ENCODE measurements around the gene CEP55.

The CEP55 gene

GRCh38 chr10:93496322-93497041, at the start of gene CEP55:
Gene CEP55 (plus strand): TSS chr10:93496612. CDS start chr10:93500052, 3,440 bp downstream.
- peak within 1 kb of the TSS; percentile 76 for H3K4me3 ChIP-seq
- no peaks in the 10 kb centered on the region for H3K27me3 ChIP-seq (ENCODE audit: low read depth)
- peaks cover 14% of the 10 kb centered on the region for H3K36me3 ChIP-seq (replicated peaks)
- peak; percentile 94 to 96 for DNase-seq (ENCODE audit: low spot score in 2 of 2)
- H3K9me3 ChIP-seq, result no peaks in the 10 kb centered on the region
- in situ Hi-C loops (cut with MboI; ENCODE audit: low sequenced_read_pairs), result loop anchor here (25.0 kb wide), 2 partner anchors 409 to 609 kb away; no protein-coding TSS in a partner anchor
- peaks cover 20% of the 10 kb centered on the region for H3K4me1 ChIP-seq

GRCh38 chr10:93447019-93447418, 49.4 kb upstream of the CEP55 start:
- H3K36me3 ChIP-seq (replicated peaks), result no peaks in the 10 kb centered on the region
- peaks cover 22% of the 10 kb centered on the region for H3K4me1 ChIP-seq
- no peaks in the 10 kb centered on the region for H3K27me3 ChIP-seq (ENCODE audit: low read depth)
- H3K9me3 ChIP-seq, result no peaks in the 10 kb centered on the region
- no peak overlapping the region for H3K4me3 ChIP-seq
- in situ Hi-C loops (cut with MboI; ENCODE audit: low sequenced_read_pairs), result no loop called here
- DNase-seq (ENCODE audit: low spot score in 2 of 2), result no peak

GRCh38 chr10:93447970-93448369, 48.4 kb upstream of the CEP55 start:
- in situ Hi-C loops (cut with MboI; ENCODE audit: low sequenced_read_pairs), result no loop called here
- Histone ChIP-seq H3K36me3 (replicated peaks) (no peaks in the 10 kb centered on the region), H3K4me1 (peaks cover 17% of the 10 kb centered on the region), H3K9me3 (no peaks in the 10 kb centered on the region), H3K4me3 (no peak overlapping the region), H3K27me3 (ENCODE audit: low read depth) (no peaks in the 10 kb centered on the region)
- no peak for DNase-seq (ENCODE audit: low spot score in 2 of 2)

GRCh38 chr10:93451244-93451947, 45.0 kb upstream of the CEP55 start:
- Histone ChIP-seq H3K9me3 (no peaks in the 10 kb centered on the region), H3K4me3 (no peak overlapping the region), H3K4me1 (peaks cover 8% of the 10 kb centered on the region), H3K27me3 (ENCODE audit: low read depth) (no peaks in the 10 kb centered on the region), H3K36me3 (replicated peaks) (no peaks in the 10 kb centered on the region)
- peak in 1 of 2 experiments; percentile 29 for DNase-seq (ENCODE audit: low spot score in 2 of 2)
- in situ Hi-C loops (cut with MboI; ENCODE audit: low sequenced_read_pairs), result no loop called here

- Histone ChIP-seq H3K4me3 (no peak overlapping the region), H3K36me3 (replicated peaks) (no peaks in the 10 kb centered on the region)
These were observed 44.3 kb upstream of the CEP55 start for GRCh38 chr10:93452143-93452542.

GRCh38 chr10:93454146-93454545, 42.3 kb upstream of the CEP55 start:
- H3K36me3 ChIP-seq (replicated peaks), result no peaks in the 10 kb centered on the region
- H3K4me1 ChIP-seq, result peaks cover 8% of the 10 kb centered on the region

More at GRCh38 chr10:93452143-93452542, 44.3 kb upstream of the CEP55 start:
- in situ Hi-C loops (cut with MboI; ENCODE audit: low sequenced_read_pairs), result no loop called here
- peaks cover 8% of the 10 kb centered on the region for H3K4me1 ChIP-seq
- no peak for DNase-seq (ENCODE audit: low spot score in 2 of 2)
- no peaks in the 10 kb centered on the region for H3K9me3 ChIP-seq
- no peaks in the 10 kb centered on the region for H3K27me3 ChIP-seq (ENCODE audit: low read depth)

GRCh38 chr10:93454736-93455135, 41.7 kb upstream of the CEP55 start:
- H3K9me3 ChIP-seq, result no peaks in the 10 kb centered on the region
- no peak for DNase-seq (ENCODE audit: low spot score in 2 of 2)
- peaks cover 8% of the 10 kb centered on the region for H3K4me1 ChIP-seq
- no peaks in the 10 kb centered on the region for H3K27me3 ChIP-seq (ENCODE audit: low read depth)
- H3K4me3 ChIP-seq, result no peak overlapping the region
- no peaks in the 10 kb centered on the region for H3K36me3 ChIP-seq (replicated peaks)
- in situ Hi-C loops (cut with MboI; ENCODE audit: low sequenced_read_pairs), result no loop called here

More at GRCh38 chr10:93454146-93454545, 42.3 kb upstream of the CEP55 start:
- no peaks in the 10 kb centered on the region for H3K9me3 ChIP-seq
- DNase-seq (ENCODE audit: low spot score in 2 of 2), result no peak
- H3K27me3 ChIP-seq (ENCODE audit: low read depth), result no peaks in the 10 kb centered on the region
- in situ Hi-C loops (cut with MboI; ENCODE audit: low sequenced_read_pairs), result no loop called here
- no peak overlapping the region for H3K4me3 ChIP-seq

GRCh38 chr10:93456480-93456879, 39.9 kb upstream of the CEP55 start:
- no peak for DNase-seq (ENCODE audit: low spot score in 2 of 2)
- H3K36me3 ChIP-seq (replicated peaks), result no peaks in the 10 kb centered on the region
- no peak overlapping the region for H3K4me3 ChIP-seq
- no peaks in the 10 kb centered on the region for H3K9me3 ChIP-seq
- H3K4me1 ChIP-seq, result peaks cover 6% of the 10 kb centered on the region
- in situ Hi-C loops (cut with MboI; ENCODE audit: low sequenced_read_pairs), result no loop called here
- no peaks in the 10 kb centered on the region for H3K27me3 ChIP-seq (ENCODE audit: low read depth)

- no peaks in the 10 kb centered on the region for H3K27me3 ChIP-seq (ENCODE audit: low read depth)
- no peaks in the 10 kb centered on the region for H3K36me3 ChIP-seq (replicated peaks)
- in situ Hi-C loops (cut with MboI; ENCODE audit: low sequenced_read_pairs), result no loop called here
- H3K4me3 ChIP-seq, result no peak overlapping the region
- H3K9me3 ChIP-seq, result no peaks in the 10 kb centered on the region
- DNase-seq (ENCODE audit: low spot score in 2 of 2), result no peak
- H3K4me1 ChIP-seq, result no peaks in the 10 kb centered on the region
These were observed 38.9 kb upstream of the CEP55 start for GRCh38 chr10:93457511-93457910.

- Histone ChIP-seq H3K4me1 (no peaks in the 10 kb centered on the region), H3K9me3 (no peaks in the 10 kb centered on the region), H3K27me3 (ENCODE audit: low read depth) (no peaks in the 10 kb centered on the region), H3K4me3 (no peak overlapping the region), H3K36me3 (replicated peaks) (no peaks in the 10 kb centered on the region)
- no peak for DNase-seq (ENCODE audit: low spot score in 2 of 2)
- in situ Hi-C loops (cut with MboI; ENCODE audit: low sequenced_read_pairs), result no loop called here
These were observed 37.6 kb upstream of the CEP55 start for GRCh38 chr10:93458821-93459257.

- no peaks in the 10 kb centered on the region for H3K27me3 ChIP-seq (ENCODE audit: low read depth)
- H3K36me3 ChIP-seq (replicated peaks), result no peaks in the 10 kb centered on the region
- in situ Hi-C loops (cut with MboI; ENCODE audit: low sequenced_read_pairs), result no loop called here
- no peak overlapping the region for H3K4me3 ChIP-seq
- no peaks in the 10 kb centered on the region for H3K9me3 ChIP-seq
- no peaks in the 10 kb centered on the region for H3K4me1 ChIP-seq
- DNase-seq (ENCODE audit: low spot score in 2 of 2), result no peak
These were observed 36.9 kb upstream of the CEP55 start for GRCh38 chr10:93459466-93459865.

GRCh38 chr10:93461109-93461806, 35.2 kb upstream of the CEP55 start:
- Histone ChIP-seq H3K4me3 (no peak overlapping the region), H3K36me3 (replicated peaks) (no peaks in the 10 kb centered on the region), H3K4me1 (0 out of 2 replicates have a peak, but pooled peaks cover 3% of the 10 kb centered on the region), H3K27me3 (ENCODE audit: low read depth) (no peaks in the 10 kb centered on the region), H3K9me3 (no peaks in the 10 kb centered on the region)
- DNase-seq (ENCODE audit: low spot score in 2 of 2), result no peak
- in situ Hi-C loops (cut with MboI; ENCODE audit: low sequenced_read_pairs), result no loop called here

GRCh38 chr10:93461807-93462178, 34.6 kb upstream of the CEP55 start:
- Histone ChIP-seq H3K36me3 (replicated peaks) (no peaks in the 10 kb centered on the region), H3K4me1 (0 out of 2 replicates have a peak, but pooled peaks cover 3% of the 10 kb centered on the region), H3K9me3 (no peaks in the 10 kb centered on the region), H3K27me3 (ENCODE audit: low read depth) (no peaks in the 10 kb centered on the region), H3K4me3 (no peak overlapping the region)
- in situ Hi-C loops (cut with MboI; ENCODE audit: low sequenced_read_pairs), result no loop called here
- DNase-seq (ENCODE audit: low spot score in 2 of 2), result no peak

GRCh38 chr10:93462371-93462770, 34.0 kb upstream of the CEP55 start:
- DNase-seq (ENCODE audit: low spot score in 2 of 2), result no peak
- no peaks in the 10 kb centered on the region for H3K36me3 ChIP-seq (replicated peaks)
- H3K9me3 ChIP-seq, result no peaks in the 10 kb centered on the region
- no peak overlapping the region for H3K4me3 ChIP-seq
- H3K4me1 ChIP-seq, result 0 out of 2 replicates have a peak, but pooled peaks cover 3% of the 10 kb centered on the region
- in situ Hi-C loops (cut with MboI; ENCODE audit: low sequenced_read_pairs), result no loop called here
- no peaks in the 10 kb centered on the region for H3K27me3 ChIP-seq (ENCODE audit: low read depth)

Measured in HAP-1 (cell line).